Thyroid gland (tissue), 4 donors: ENCODE results near the gene PDGFRB. TPM values are rescaled to one million over a fixed set of nuclear protein-coding genes. Genes with fewer than 3 reads are reported as not detected.

Experiments
- DNase-seq, 2 donors: peaks; one replicate each; pipeline ENCODE4 v3.0.0-alpha.2; 2019
- H3K27ac ChIP-seq, 3 donors: fragments of 200-600 bp; sonication (generic); 1 replicate in 2 of 3; 2 replicates in 1 of 3; pipeline ENCODE4 v1.5.1; 2016 to 2019; ENCODE audit warnings: mild to moderate bottlenecking in 1 of 3, moderate library complexity in 1 of 3
- H3K27me3 ChIP-seq: fragments of 200-600 bp; sonication (generic); one replicate; pipeline ENCODE4 v1.5.1; 2019
- H3K36me3 ChIP-seq, 2 donors: fragments of 200-600 bp; sonication (generic); one replicate each; pipeline ENCODE4 v1.5.1; 2016 to 2019
- H3K4me1 ChIP-seq, 2 donors: fragments of 200-600 bp; sonication (generic); one replicate each; pipeline ENCODE4 v1.5.1; 2017 to 2019
- H3K4me3 ChIP-seq, 3 donors: fragments of 200-600 bp; sonication (generic); replicated peaks in 1 of 3; 1 replicate in 2 of 3; 2 replicates in 1 of 3; pipeline ENCODE4 v1.5.1; 2016; ENCODE audit warnings: mild to moderate bottlenecking in 1 of 3
- H3K9me3 ChIP-seq: fragments of 200-600 bp; sonication (generic); one replicate; pipeline ENCODE4 v1.5.1; 2017
- POLR2A ChIP-seq, 2 donors: fragments of 450-650 bp; IDR thresholded peaks; one replicate each; pipeline ENCODE4 v1.6.1; 2017; ENCODE audit warnings: antibody characterized with exemption in 2 of 2, mild to moderate bottlenecking in 2 of 2, moderate library complexity in 1 of 2
- WGBS, 2 donors: methylation state at CpG; one replicate each; pipeline ENCODE4 v1.1.5; 2017; 5-methylcytosine and 5-hydroxymethylcytosine counted together
- intact Hi-C: fragments of 100-400 bp; cut with DNase I; formaldehyde crosslinking; loops from one replicate; pipeline ENCODE4 v1.15.1; 2023
- total RNA-seq, 4 donors: library from RNA; depleted of rRNA; stranded (reverse); fragments of >200 nt; gene quantifications; one replicate each; pipeline ENCODE4 v1.2.3, GENCODE V29; 2016
- TF ChIP-seq, protein P1 (sequence below), 6 experiments: fragments of 200-600 bp in 3 of 6; fragments of 450-650 bp in 3 of 6; sonication (generic) in 3 of 6; IDR thresholded peaks; one replicate each; pipeline ENCODE4 v1.5.1; 2016 to 2019; ENCODE audit warnings: antibody characterized with exemption in 6 of 6, mild to moderate bottlenecking in 2 of 6, inconsistent platforms in 1 of 6, moderate library complexity in 1 of 6

Gene PDGFRB
- total RNA-seq, 4 donors from 2014 or later, result 47.3 to 108 (median 84.8) TPM

DNA sequence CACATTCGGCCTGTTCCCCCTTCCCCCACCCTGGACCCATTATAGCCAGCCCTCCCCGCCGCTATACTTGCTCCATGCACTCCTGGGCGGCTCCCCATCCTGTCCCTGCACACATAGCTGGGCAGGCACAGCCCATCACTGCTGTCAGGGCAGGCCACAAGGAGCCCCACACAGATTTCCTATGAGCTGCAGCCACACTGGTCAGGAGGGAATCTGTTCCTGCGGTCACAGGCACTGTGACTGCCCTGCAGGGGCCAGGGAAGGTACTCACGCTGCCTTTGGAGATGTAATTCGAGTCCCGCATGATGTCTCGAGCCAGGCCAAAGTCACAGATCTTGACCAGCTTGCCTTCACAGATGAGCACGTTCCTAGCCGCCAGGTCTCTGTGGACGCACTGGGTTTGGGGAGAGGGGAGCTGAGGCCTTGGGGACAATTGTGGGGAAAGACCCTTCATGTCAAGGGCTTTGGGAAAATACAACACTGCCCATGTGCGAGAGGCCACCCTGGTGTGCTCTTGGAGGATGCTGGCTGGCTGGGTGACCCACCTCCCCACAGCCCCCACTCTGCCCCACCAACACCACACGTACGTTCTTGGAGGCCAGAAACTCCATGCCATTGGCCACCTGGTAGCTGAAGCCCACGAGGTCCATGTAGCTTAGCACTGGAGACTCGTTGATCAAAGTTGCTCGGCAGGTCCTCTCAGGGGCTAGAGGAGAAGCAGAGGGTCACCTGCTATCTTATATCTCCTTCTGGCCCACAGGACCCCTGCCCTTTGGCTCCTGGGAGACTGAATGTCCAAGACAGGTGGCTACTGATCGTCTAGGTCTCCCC is 34.8 kb downstream of the PDGFRB start:
- TF ChIP-seq, protein P1, sequence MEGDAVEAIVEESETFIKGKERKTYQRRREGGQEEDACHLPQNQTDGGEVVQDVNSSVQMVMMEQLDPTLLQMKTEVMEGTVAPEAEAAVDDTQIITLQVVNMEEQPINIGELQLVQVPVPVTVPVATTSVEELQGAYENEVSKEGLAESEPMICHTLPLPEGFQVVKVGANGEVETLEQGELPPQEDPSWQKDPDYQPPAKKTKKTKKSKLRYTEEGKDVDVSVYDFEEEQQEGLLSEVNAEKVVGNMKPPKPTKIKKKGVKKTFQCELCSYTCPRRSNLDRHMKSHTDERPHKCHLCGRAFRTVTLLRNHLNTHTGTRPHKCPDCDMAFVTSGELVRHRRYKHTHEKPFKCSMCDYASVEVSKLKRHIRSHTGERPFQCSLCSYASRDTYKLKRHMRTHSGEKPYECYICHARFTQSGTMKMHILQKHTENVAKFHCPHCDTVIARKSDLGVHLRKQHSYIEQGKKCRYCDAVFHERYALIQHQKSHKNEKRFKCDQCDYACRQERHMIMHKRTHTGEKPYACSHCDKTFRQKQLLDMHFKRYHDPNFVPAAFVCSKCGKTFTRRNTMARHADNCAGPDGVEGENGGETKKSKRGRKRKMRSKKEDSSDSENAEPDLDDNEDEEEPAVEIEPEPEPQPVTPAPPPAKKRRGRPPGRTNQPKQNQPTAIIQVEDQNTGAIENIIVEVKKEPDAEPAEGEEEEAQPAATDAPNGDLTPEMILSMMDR (IDR thresholded peaks at IDR 0.05), result no peak
- no peak for TF ChIP-seq POLR2A (IDR thresholded peaks at IDR 0.05)
- no peaks in the 10 kb centered on the region for H3K27me3 ChIP-seq
- H3K9me3 ChIP-seq, result no peaks in the 10 kb centered on the region
- no peak overlapping the region for H3K4me3 ChIP-seq
- intact Hi-C loops, result no loop called here
- WGBS, 2 donors, result 78 to 80% methylated on average over 17 to 19 of the region's 19 CpGs
- no peaks in the 10 kb centered on the region for H3K36me3 ChIP-seq
- H3K27ac ChIP-seq, result no peak overlapping the region
- no peaks in the 10 kb centered on the region for H3K4me1 ChIP-seq
- DNase-seq, result no peak

DNA sequence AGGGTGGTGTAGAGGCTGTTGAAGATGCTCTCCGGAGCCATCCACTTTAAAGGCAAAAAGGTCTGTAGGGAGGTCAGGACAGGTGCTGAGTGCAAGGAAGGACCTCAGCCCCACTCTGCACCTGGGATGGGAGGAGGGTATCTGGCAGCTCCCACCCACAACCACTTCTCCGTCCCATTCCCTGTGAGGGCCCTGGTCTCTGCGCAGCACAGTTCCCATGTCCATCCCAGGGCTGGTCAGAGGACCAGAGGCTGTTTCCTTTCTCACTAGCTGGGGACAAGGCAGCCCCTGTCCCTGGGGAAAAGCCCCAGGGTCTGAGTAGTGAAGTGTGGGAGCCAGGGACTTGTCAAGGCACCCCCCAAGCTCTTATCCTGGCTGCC is 35.6 kb downstream of the PDGFRB start:
- DNase-seq, result no peak
- H3K9me3 ChIP-seq, result no peaks in the 10 kb centered on the region
- TF ChIP-seq POLR2A (IDR thresholded peaks at IDR 0.05), result no peak
- TF ChIP-seq, protein P1 (IDR thresholded peaks at IDR 0.05), result no peak
- no peaks in the 10 kb centered on the region for H3K27me3 ChIP-seq
- intact Hi-C loops, result no loop called here
- no peak overlapping the region for H3K27ac ChIP-seq
- no peaks in the 10 kb centered on the region for H3K36me3 ChIP-seq
- H3K4me3 ChIP-seq, result no peak overlapping the region
- no peaks in the 10 kb centered on the region for H3K4me1 ChIP-seq
- 85 to 86% methylated on average over 1 to 3 of the region's 3 CpGs for WGBS, 2 donors

DNA sequence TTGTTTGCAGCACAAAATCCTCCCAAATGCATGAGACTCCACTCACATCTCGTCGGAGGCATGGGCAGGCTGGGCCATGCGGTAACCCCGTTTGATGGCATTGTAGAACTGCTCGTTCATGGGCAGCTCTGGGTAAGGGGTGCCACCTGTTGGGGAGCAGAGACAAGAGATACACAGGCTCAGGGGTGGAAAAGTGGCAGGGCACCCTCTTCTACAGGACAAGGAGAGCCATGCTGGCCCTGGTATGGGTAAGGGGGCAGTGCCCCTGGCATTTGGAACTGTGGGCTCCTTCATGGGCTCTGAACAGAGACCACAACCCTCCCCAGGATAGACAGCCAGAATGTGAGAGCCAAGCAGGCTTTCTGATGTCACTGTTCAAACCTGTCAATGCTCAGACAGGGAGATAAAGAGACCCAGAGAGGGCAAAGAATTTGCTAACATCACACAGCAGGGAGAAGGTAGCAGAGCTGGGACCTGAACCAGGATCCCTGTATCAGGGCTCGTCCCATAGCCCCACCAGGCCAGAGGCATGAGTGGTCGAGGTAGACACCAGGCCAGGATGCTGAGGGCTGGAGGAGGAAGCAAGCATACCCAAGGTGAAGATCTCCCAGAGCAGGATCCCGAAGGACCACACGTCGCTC is 36.1 kb downstream of the PDGFRB start:
- H3K27me3 ChIP-seq, result no peaks in the 10 kb centered on the region
- no peak overlapping the region for H3K4me3 ChIP-seq
- H3K4me1 ChIP-seq, result no peaks in the 10 kb centered on the region
- no peak for DNase-seq
- H3K27ac ChIP-seq, result no peak overlapping the region
- H3K36me3 ChIP-seq, result no peaks in the 10 kb centered on the region
- no peaks in the 10 kb centered on the region for H3K9me3 ChIP-seq
- TF ChIP-seq POLR2A (IDR thresholded peaks at IDR 0.05), result no peak
- TF ChIP-seq, protein P1 (IDR thresholded peaks at IDR 0.05), result no peak
- intact Hi-C loops, result no loop called here
- WGBS, 2 donors, result 80 to 86% methylated on average over 10 of the region's 10 CpGs

DNA sequence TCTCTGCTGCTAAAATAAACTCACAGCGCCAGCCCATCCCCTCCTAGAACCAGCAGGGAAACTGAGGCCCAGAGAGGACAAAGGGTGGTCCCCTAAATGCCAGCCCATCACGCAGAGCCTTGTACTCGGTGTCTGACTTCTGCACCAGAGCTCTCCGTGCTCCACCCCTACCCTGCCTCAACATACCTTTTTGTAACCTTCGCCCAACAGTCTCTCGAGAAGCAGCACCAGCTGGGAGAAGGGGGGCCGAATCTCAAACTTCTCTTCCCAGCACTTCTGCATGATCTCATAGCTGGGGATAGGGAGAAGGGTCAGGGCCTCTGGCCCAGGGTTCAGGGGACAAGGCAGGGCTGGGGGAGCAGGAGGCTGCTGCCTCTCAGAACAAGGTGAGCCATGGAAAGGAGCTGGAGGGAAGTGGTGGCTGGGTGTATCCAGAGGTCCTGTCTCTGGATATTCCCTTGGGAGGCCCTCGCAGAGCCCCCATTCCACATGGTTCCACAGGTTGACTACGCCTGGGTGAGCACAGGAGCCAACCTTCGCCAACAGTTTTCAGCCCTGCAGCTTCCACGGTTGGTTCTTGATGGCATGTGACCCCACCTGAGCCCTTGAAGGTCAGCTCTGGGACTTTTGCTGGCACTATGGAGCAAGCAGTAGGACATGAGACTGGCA is 37.0 kb downstream of the PDGFRB start:
- no peak overlapping the region for H3K27ac ChIP-seq
- no peaks in the 10 kb centered on the region for H3K4me1 ChIP-seq
- TF ChIP-seq, protein P1 (IDR thresholded peaks at IDR 0.05), result no peak
- TF ChIP-seq POLR2A (IDR thresholded peaks at IDR 0.05), result no peak
- DNase-seq, result no peak
- no peaks in the 10 kb centered on the region for H3K9me3 ChIP-seq
- H3K4me3 ChIP-seq, result no peak overlapping the region
- 80 to 92% methylated on average over 8 to 11 of the region's 11 CpGs for WGBS, 2 donors
- intact Hi-C loops, result no loop called here
- no peaks in the 10 kb centered on the region for H3K36me3 ChIP-seq
- H3K27me3 ChIP-seq, result no peaks in the 10 kb centered on the region
